ENCODE data around the gene MEIOSIN. TPM values are rescaled to one million over a fixed set of nuclear protein-coding genes. Genes with fewer than 3 reads are reported as not detected.

The MEIOSIN gene
- total and polyA plus RNA-seq, 4 donors, result not detected

GRCh38 chr19:45768984-45769782, 35.9 kb downstream of the MEIOSIN start, which contains the start of gene SIX5:
SIX5 (minus strand) TSS chr19:45769252; CDS start chr19:45768844, 408 bp downstream.
- Histone ChIP-seq H3K4me1 (ENCODE audit: control insufficient read depth in 5 of 5, insufficient read depth in 5 of 5, low read length in 5 of 5) (peaks cover under 1 to 44% (median 11%) of the 10 kb centered on the region in 5 donors), H3K27ac (ENCODE audit: low read depth in 1 of 2, low read length in 1 of 2) (peak within 1 kb of the TSS; percentile 89), H3K9ac (ENCODE audit: insufficient read depth in 1 of 2, low read length in 2 of 2) (peak within 1 kb of the TSS; percentile 55 to 94), H3K27me3 (ENCODE audit: control insufficient read depth in 3 of 3, insufficient read depth in 3 of 3, low read length in 2 of 3) (no peaks in the 10 kb centered on the region), H3K4me3 (peak within 1 kb of the TSS; percentile 59), H3K9me3 (ENCODE audit: control insufficient read depth in 4 of 4, insufficient read depth in 3 of 4, low read length in 3 of 4) (no peaks in the 10 kb centered on the region), H3K36me3 (ENCODE audit: control insufficient read depth in 4 of 4, insufficient read depth in 4 of 4, low read length in 4 of 4) (peaks cover 0 to 6% (median 4%) of the 10 kb centered on the region in 4 donors)
- ATAC-seq (ENCODE audit: insufficient read depth, low FRiP score) (peak; percentile 69), DNase-seq (peak; percentile 99)
- WGBS, 2 donors, result 0% methylated on average over 68 to 70 of the region's 70 CpGs
- no peak for TF ChIP-seq CTCF (IDR thresholded peaks at IDR 0.05; ENCODE audit: control extremely low read depth, extremely low read depth)

GRCh38 chr19:45769821-45770191, 36.6 kb downstream of the MEIOSIN start:
- peak overlapping the region; percentile 89 for H3K27ac ChIP-seq (ENCODE audit: low read depth in 1 of 2, low read length in 1 of 2)
- WGBS, 2 donors, result 0% methylated on average over 28 of the region's 28 CpGs
- peak overlapping the region; percentile 37 for H3K4me3 ChIP-seq
- no peak for TF ChIP-seq CTCF (IDR thresholded peaks at IDR 0.05; ENCODE audit: control extremely low read depth, extremely low read depth)
- peak overlapping the region; percentile 55 to 56 for H3K9ac ChIP-seq (ENCODE audit: insufficient read depth in 1 of 2, low read length in 2 of 2)
- no peaks in the 10 kb centered on the region for H3K27me3 ChIP-seq (ENCODE audit: control insufficient read depth in 3 of 3, insufficient read depth in 3 of 3, low read length in 2 of 3)
- peaks cover 0 to 38% (median 11%) of the 10 kb centered on the region in 5 donors for H3K4me1 ChIP-seq (ENCODE audit: control insufficient read depth in 5 of 5, insufficient read depth in 5 of 5, low read length in 5 of 5)
- DNase-seq (peak in 2 of 3 donors; percentile 65), ATAC-seq (ENCODE audit: insufficient read depth, low FRiP score) (no peak)
- H3K36me3 ChIP-seq (ENCODE audit: control insufficient read depth in 4 of 4, insufficient read depth in 4 of 4, low read length in 4 of 4), result peaks cover 1 to 9% (median 5%) of the 10 kb centered on the region in 4 donors
- no peaks in the 10 kb centered on the region for H3K9me3 ChIP-seq (ENCODE audit: control insufficient read depth in 4 of 4, insufficient read depth in 3 of 4, low read length in 3 of 4)

- ATAC-seq (ENCODE audit: insufficient read depth, low FRiP score) (peak; percentile 68), DNase-seq (peak; percentile 98 to 99 (median 99))
- Histone ChIP-seq H3K9ac (ENCODE audit: insufficient read depth in 1 of 2, low read length in 2 of 2) (peak overlapping the region in 1 of 2 donors; percentile 56), H3K36me3 (ENCODE audit: control insufficient read depth in 4 of 4, insufficient read depth in 4 of 4, low read length in 4 of 4) (peaks cover 3 to 9% (median 5%) of the 10 kb centered on the region in 4 donors), H3K27me3 (ENCODE audit: control insufficient read depth in 3 of 3, insufficient read depth in 3 of 3, low read length in 2 of 3) (no peaks in the 10 kb centered on the region), H3K4me3 (peak overlapping the region; percentile 37), H3K27ac (ENCODE audit: low read depth in 1 of 2, low read length in 1 of 2) (peak overlapping the region; percentile 89), H3K4me1 (ENCODE audit: control insufficient read depth in 5 of 5, insufficient read depth in 5 of 5, low read length in 5 of 5) (peaks cover 0 to 31% (median 11%) of the 10 kb centered on the region in 5 donors), H3K9me3 (ENCODE audit: control insufficient read depth in 4 of 4, insufficient read depth in 3 of 4, low read length in 3 of 4) (no peaks in the 10 kb centered on the region)
- 1 to 2% methylated on average over 61 to 79 of the region's 79 CpGs for WGBS, 2 donors
- TF ChIP-seq CTCF (IDR thresholded peaks at IDR 0.05; ENCODE audit: control extremely low read depth, extremely low read depth), result peak; percentile 89
Measured at GRCh38 chr19:45770192-45771101, 37.2 kb downstream of the MEIOSIN start.
